ENCODE measurements around the gene ISG20L2. TPM values are rescaled to one million over a fixed set of nuclear protein-coding genes. Genes with fewer than 3 reads are reported as not detected.

Gene ISG20L2
- total and polyA plus RNA-seq, 2 experiments from 2014 or later, result 23.1 to 34.9 TPM

GRCh38 chr1:156767879-156768604 is 39.5 kb upstream of the ISG20L2 start:
- peaks cover 45% of the 10 kb centered on the region for H4K20me1 ChIP-seq (replicated peaks; ENCODE audit: insufficient read depth)

More at GRCh38 chr1:156767879-156768604, 39.5 kb upstream of the ISG20L2 start:
- Mint-ChIP-seq H3K9me3 (no peaks in the 10 kb centered on the region), H3K4me1 (peaks cover 37% of the 10 kb centered on the region), H3K4me3 (no peak overlapping the region), H3K36me3 (ENCODE audit: low read depth) (peaks cover 35% of the 10 kb centered on the region), H3K27ac (no peak overlapping the region), H3K27me3 (ENCODE audit: insufficient read depth, low read depth, poor library complexity) (peaks cover 10% of the 10 kb centered on the region)
- H3K4me3 ChIP-seq, result peak overlapping the region; percentile 71
- peak overlapping the region; percentile 83 for H3K27ac ChIP-seq (ENCODE audit: low read depth)
- TF ChIP-seq REST (IDR thresholded peaks at IDR 0.05; ENCODE audit: unreplicated experiment) (no peak), ETS1 (IDR thresholded peaks at IDR 0.05) (no peak), NANOG (IDR thresholded peaks at IDR 0.05; ENCODE audit: borderline replicate concordance) (no peak), POLR2AphosphoS5 (IDR thresholded peaks at IDR 0.05; ENCODE audit: low read depth) (no peak; the same call in 1 of the 2 replicates), STAT1 (IDR thresholded peaks at IDR 0.05; ENCODE audit: unreplicated experiment) (no peak), ZNF462 (CRISPR knock-in tag; IDR thresholded peaks at IDR 0.05) (no peak), ZNF331 (CRISPR knock-in tag; IDR thresholded peaks at IDR 0.05; ENCODE audit: low read depth) (no peak), CREB1 (CRISPR knock-in tag; IDR thresholded peaks at IDR 0.05; ENCODE audit: low read depth) (no peak), CTCF (conservative IDR thresholded peaks at IDR 0.05; ENCODE audit: low read depth in 2 of 2) (no peak), EZH2phosphoT487 (IDR thresholded peaks at IDR 0.05; ENCODE audit: unreplicated experiment) (no peak), EZH2 (IDR thresholded peaks at IDR 0.05; ENCODE audit: low read depth, unreplicated experiment) (no peak), ZNF114 (CRISPR knock-in tag; IDR thresholded peaks at IDR 0.05) (no peak), JUNB (IDR thresholded peaks at IDR 0.05; ENCODE audit: unreplicated experiment) (no peak)
- peaks cover 32% of the 10 kb centered on the region for H3K4me1 ChIP-seq (ENCODE audit: insufficient read depth)
- peaks cover 59% of the 10 kb centered on the region for H3K79me2 ChIP-seq (replicated peaks; ENCODE audit: insufficient read depth)
- H3K4me2 ChIP-seq, result peak overlapping the region; percentile 99
- ATAC-seq, result peak; percentile 45
- H3K36me3 ChIP-seq (ENCODE audit: insufficient read depth), result peaks cover 7% of the 10 kb centered on the region
- peaks cover 15% of the 10 kb centered on the region for H3F3A ChIP-seq (replicated peaks; ENCODE audit: low read depth)
- H3K27me3 ChIP-seq (ENCODE audit: insufficient read depth), result no peaks in the 10 kb centered on the region
- no peak overlapping the region for H2AFZ ChIP-seq
- no peaks in the 10 kb centered on the region for H3K9me2 ChIP-seq (ENCODE audit: insufficient read depth)
- DNase-seq (ENCODE audit: low spot score), result peak; percentile 87

All from GM23338 (cell line).